Ishikawa (cell line): Measurements from ENCODE around the gene ERF.

Experiments
- CEBPB ChIP-seq: IDR thresholded peaks from 2 replicates; pipeline ENCODE4 v1.6.1; 2012
- CREB1 ChIP-seq: IDR thresholded peaks from 2 replicates; pipeline ENCODE4 v1.6.1; 2012; ENCODE audit warnings: low read depth
- EGR1 ChIP-seq: IDR thresholded peaks from 2 replicates; pipeline ENCODE4 v1.6.1; 2012
- EP300 ChIP-seq: IDR thresholded peaks from 2 replicates; pipeline ENCODE4 v1.6.1; 2012; ENCODE audit warnings: borderline replicate concordance
- FOXM1 ChIP-seq: IDR thresholded peaks from 2 replicates; pipeline ENCODE4 v1.6.1; 2012; ENCODE audit warnings: low read depth, borderline replicate concordance
- NFIC ChIP-seq: IDR thresholded peaks from 2 replicates; pipeline ENCODE4 v1.6.1; 2012
- RAD21 ChIP-seq: IDR thresholded peaks from 2 replicates; pipeline ENCODE4 v1.6.1; 2012; ENCODE audit warnings: low read depth
- TAF1 ChIP-seq: IDR thresholded peaks from 2 replicates; pipeline ENCODE4 v1.6.1; 2012; ENCODE audit warnings: low read depth, mild to moderate bottlenecking
- TCF12 ChIP-seq: IDR thresholded peaks from 2 replicates; pipeline ENCODE4 v1.6.1; 2012; ENCODE audit warnings: low read depth
- TEAD4 ChIP-seq: IDR thresholded peaks from 2 replicates; pipeline ENCODE4 v1.6.1; 2012
- YY1 ChIP-seq: IDR thresholded peaks from 2 replicates; pipeline ENCODE4 v1.6.1; 2012; ENCODE audit warnings: low read depth
- TF ChIP-seq, protein P1 (sequence below): IDR thresholded peaks from 2 replicates; pipeline ENCODE4 v1.6.1; 2012
- TF ChIP-seq, protein P2 (sequence below): IDR thresholded peaks from 2 replicates; pipeline ENCODE4 v1.6.1; 2012; ENCODE audit warnings: low read depth, mild to moderate bottlenecking
- TF ChIP-seq, protein P3 (sequence below): IDR thresholded peaks from 2 replicates; pipeline ENCODE4 v1.6.1; 2012

DNA sequence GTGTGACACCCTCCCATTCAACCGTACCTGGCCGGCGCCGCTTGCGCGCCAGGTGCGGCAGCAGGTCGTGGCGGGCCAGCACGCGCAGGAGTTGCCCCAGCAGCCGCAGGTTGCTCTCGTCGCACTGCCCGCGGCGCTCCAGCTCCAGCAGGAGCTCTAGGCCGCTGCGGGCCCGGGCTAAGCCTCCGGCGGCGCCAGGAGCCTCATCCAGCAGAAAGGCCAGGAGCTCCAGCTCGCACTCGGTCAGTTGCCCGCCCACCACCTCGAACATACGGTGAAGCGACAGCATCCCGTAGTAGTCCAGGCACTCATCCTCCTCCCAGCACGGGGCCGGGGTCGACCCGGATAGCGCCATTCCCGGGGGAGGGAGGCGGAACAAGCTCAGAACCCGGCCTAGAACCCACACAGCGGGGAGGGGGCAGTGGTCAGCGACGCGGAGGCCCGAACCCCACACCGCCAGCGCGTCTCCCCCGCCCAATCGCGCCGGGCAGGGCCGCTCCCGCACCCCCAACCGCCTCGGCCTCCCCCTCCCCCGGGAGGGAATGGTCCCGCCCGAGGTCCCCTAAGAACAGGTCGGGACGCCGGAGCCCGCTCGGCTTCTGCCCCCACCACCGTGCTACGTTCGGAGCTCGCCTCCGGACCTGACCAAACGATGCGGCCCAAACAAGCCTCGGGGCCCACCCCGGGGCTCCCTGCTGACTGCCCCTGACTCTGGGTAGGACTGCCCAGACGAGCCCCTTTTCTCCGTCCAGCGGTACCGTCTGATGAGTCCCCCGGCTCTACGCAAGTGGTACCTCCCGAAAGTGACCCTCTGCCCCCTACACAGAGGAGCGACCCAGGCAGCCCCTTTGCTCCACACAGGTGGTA is 38.0 kb downstream of the ERF start:
- TF ChIP-seq EP300 = no peak
- TF ChIP-seq CEBPB = no peak
- TF ChIP-seq TAF1 = no peak
- TF ChIP-seq, protein P1, sequence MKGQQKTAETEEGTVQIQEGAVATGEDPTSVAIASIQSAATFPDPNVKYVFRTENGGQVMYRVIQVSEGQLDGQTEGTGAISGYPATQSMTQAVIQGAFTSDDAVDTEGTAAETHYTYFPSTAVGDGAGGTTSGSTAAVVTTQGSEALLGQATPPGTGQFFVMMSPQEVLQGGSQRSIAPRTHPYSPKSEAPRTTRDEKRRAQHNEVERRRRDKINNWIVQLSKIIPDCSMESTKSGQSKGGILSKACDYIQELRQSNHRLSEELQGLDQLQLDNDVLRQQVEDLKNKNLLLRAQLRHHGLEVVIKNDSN = no peak
- no peak for TF ChIP-seq TCF12
- TF ChIP-seq TEAD4 = no peak
- no peak for TF ChIP-seq YY1
- TF ChIP-seq RAD21 = no peak
- TF ChIP-seq, protein P2, sequence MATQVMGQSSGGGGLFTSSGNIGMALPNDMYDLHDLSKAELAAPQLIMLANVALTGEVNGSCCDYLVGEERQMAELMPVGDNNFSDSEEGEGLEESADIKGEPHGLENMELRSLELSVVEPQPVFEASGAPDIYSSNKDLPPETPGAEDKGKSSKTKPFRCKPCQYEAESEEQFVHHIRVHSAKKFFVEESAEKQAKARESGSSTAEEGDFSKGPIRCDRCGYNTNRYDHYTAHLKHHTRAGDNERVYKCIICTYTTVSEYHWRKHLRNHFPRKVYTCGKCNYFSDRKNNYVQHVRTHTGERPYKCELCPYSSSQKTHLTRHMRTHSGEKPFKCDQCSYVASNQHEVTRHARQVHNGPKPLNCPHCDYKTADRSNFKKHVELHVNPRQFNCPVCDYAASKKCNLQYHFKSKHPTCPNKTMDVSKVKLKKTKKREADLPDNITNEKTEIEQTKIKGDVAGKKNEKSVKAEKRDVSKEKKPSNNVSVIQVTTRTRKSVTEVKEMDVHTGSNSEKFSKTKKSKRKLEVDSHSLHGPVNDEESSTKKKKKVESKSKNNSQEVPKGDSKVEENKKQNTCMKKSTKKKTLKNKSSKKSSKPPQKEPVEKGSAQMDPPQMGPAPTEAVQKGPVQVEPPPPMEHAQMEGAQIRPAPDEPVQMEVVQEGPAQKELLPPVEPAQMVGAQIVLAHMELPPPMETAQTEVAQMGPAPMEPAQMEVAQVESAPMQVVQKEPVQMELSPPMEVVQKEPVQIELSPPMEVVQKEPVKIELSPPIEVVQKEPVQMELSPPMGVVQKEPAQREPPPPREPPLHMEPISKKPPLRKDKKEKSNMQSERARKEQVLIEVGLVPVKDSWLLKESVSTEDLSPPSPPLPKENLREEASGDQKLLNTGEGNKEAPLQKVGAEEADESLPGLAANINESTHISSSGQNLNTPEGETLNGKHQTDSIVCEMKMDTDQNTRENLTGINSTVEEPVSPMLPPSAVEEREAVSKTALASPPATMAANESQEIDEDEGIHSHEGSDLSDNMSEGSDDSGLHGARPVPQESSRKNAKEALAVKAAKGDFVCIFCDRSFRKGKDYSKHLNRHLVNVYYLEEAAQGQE = no peak
- no peak for TF ChIP-seq EGR1
- TF ChIP-seq NFIC = no peak
- TF ChIP-seq FOXM1 = no peak
- TF ChIP-seq CREB1 = no peak
- TF ChIP-seq, protein P3, sequence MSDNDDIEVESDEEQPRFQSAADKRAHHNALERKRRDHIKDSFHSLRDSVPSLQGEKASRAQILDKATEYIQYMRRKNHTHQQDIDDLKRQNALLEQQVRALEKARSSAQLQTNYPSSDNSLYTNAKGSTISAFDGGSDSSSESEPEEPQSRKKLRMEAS = peak; percentile 55
